ENCODE data around the gene ADAMTS2.

The ADAMTS2 gene

DNA sequence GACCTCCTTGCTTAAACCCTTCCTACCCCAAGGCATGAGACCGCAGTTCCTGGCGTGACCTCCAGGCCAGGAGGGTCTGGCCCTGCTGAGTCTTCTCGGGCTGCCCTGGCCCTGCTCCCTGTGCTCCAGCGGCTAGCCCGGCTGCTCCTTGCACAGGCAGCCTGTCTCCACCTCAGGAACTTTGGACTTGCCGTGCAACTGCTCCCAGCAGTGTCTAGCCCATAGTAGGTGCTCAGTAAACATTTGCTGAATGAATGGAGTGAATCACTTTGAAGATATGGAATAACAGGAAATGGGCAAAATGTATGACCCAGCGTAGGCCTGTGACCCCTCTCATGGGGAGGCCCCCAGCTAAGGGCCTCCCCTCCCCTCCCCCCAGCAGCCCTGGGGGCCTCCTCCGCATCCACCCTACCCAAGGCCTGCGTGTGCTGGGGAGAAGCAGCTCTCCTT, 158.0 kb downstream of the ADAMTS2 start:
- DNase-seq, result no peak

DNA sequence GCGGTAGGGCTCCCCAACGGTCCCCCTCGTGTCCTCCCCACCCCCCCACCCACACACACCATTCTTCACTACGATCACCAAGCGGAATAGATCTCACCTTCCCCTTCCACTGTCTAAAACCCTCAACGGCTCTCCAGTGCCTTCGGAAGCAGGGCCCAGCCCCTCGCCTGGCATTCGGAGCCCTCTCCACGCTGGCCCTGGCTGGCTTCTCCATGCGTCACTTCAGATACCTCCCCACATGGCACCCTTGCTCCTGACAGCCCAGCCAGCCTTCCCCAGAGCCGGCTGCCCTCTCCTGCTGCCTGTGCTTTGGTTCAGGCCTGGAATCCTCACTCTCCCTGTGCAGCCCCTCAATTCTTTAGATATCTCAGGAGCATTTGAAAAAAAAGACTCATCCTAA, 158.5 kb downstream of the ADAMTS2 start:
- DNase-seq, result no peak

DNA sequence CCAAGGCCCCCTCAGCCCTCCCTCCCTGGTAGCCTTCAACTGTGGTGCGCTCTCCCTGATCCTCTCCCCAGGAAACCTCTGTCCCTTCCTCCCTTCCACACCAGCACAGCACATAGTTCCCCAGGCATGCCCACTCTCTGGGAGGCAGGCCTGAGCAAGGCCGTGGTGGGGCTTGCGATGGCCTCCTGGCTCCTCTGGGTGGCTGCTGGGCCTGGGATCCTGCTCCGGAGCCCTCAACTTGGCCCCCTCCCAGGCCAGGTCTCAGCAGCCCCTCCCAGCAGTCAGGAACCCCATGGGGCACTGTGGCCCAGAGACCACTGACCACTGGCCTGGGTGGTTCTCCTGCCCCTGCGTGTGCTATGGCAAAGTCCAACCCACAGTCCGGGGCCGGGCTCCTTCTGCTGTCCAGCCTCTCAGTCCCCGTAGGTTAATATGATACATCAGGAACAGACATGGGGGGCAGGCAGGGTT, 159.3 kb downstream of the ADAMTS2 start:
- no peak for DNase-seq

DNA sequence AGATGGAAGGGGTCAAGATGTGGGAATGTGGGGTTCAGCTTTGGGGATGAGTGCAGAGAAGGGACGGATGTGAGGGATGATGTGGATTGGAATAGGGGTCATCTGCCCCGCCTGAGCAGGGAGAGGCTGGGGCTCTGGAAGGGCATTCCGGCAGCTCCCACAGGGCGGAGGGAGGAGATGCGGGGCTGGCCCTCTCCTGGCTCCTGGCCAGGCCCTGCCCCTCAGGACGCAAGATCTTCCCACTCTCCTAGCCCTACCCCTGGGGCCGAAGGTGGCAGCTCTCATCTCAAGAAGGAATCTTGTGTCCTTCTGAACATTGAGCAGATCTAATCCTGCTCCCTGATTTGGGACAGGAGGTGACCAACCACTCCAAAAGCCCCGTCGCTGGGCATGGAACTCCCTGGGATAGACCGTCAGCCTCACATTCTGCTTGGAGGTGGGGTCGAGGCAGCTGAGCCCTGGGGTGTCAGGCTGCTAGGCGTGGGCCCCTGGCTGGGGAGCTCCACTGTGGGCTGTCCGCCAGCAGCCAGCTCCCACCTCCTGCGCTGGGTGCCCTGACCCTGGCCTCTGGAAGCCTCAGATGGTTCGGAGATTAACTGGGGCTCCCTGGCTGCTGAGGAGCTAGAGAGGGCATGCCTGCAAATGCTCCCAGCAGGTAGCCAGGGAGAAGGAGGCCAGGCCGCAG, 159.9 kb downstream of the ADAMTS2 start:
- no peak for DNase-seq

GRCh38 chr5:179184521-179185050, 160.7 kb downstream of the ADAMTS2 start:
- DNase-seq, result no peak

GRCh38 chr5:179183481-179183880, 161.8 kb downstream of the ADAMTS2 start:
- DNase-seq, result no peak

DNA sequence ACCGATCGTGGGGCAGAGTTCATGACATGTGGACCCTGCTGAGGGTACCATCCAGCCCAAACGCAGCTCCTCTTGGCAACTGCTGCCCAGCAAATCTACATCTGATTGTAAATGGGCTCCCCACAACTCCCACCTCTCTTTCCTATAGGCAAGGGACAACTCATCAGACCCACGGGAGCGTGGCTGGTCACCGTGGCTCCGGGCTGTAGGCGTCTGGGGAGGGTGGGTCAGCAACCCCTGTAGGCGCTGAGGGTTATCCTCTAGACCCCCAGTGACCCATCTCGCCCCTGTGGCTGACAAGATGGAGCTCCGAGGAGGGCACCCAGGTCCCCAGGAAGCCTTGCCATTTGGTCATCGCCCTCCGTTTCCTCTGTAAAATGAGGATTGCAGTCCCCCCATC, 162.7 kb downstream of the ADAMTS2 start:
- DNase-seq, result no peak

- DNase-seq, result no peak
Measured at GRCh38 chr5:179181988-179182387, 163.3 kb downstream of the ADAMTS2 start.

- no peak for DNase-seq
Measured at GRCh38 chr5:179180921-179181645, 164.2 kb downstream of the ADAMTS2 start.

- no peak for DNase-seq
Measured at GRCh38 chr5:179180061-179180610, 165.1 kb downstream of the ADAMTS2 start.

DNA sequence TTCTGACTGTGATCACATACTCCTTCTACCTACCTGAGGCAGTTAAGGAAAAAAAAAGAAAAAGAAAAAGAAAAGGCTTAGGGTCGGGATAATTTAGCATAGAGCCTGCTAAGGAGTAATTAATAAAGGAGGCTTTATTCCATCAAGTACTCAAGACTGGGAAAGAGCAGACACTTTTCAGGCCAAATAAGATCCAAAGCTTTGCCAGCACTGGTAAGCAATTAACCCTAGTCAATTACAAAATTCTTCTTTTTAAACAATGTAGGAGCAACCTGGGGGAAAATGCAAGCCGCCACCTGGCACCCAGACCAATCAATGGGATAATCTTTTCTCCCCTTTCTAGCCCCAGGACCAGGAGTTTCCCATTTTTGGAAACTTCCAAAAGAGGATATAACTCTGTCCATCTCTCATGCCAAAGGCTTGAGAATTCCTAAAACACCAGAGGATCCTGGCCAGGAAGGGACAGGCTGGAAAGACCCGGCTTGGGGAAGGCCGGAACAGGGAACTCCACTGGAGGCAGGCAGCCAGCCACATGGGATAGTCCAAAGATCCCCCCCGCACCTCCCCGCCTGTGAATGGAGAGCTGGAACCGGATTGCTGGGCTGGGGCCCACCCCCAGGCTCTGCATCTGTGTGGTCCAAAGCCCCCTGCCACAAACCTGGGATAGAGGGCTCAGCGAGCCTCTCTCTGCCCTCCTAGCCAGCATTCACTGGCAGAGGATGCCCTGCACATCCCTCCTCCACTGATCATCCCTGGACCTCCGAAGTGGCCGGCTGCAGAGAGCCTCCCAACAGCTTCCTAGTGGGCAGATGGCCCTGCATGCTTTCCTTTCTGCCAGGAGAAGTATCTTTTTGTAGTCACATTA, 167.3 kb downstream of the ADAMTS2 start:
- DNase-seq, result no peak

- DNase-seq, result no peak
Measured at GRCh38 chr5:179176571-179177230, 168.6 kb downstream of the ADAMTS2 start.

GRCh38 chr5:179176166-179176565, 169.1 kb downstream of the ADAMTS2 start:
- DNase-seq, result no peak

GRCh38 chr5:179171816-179172745, 173.2 kb downstream of the ADAMTS2 start:
- DNase-seq, result no peak

- DNase-seq, result no peak
Measured at GRCh38 chr5:179171251-179171815, 173.9 kb downstream of the ADAMTS2 start.

- DNase-seq, result no peak
Measured at GRCh38 chr5:179170606-179171005, 174.7 kb downstream of the ADAMTS2 start.

GRCh38 chr5:179169836-179170235, 175.4 kb downstream of the ADAMTS2 start:
- DNase-seq, result no peak

DNA sequence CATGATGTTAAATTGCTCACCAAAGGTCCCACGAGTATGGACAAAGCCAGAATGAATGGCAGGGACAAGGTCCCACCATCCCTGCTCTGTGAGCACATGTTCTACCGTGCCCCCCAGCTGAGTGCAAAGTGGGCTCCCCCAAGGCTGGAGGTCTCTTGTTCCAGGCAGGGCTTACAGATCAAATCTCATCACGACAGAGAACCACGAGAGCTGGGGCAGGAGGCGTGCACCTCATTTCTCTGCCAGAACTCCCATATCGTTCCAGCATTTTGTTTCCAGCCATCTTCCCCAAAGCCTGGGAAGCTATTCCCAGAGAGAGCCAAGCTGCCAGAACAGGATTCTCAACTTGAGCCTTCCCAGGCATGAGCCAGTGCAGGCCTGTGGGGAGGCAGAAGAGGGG, 176.6 kb downstream of the ADAMTS2 start:
- no peak for DNase-seq

DNA sequence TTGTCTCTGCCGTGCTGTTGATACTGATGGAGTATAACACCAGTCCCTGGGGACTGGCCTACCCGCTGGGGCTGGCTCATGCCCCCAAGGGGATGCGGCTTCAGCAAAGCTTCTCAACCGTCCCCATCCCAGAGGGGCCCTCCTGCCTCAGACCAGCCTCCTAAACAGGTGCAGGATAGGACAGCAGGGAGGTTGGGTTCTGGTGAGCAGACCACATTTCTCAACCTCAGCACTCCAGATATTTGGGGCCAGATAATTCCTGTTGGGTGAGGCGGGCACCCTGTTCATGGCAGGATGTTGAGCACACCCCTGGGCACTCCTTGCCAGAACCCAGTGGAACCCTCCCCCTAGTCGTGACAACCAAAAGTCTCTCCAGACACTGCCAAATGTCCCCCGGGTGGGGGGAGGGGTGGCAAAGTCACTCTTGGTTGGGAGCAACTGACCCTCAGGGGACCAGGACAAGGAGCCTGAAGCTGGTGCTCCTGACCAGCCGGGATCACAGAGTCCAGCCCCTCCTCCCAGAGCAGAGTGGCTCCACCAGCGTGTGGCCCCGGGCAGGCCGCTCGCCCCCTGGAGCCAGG, 177.3 kb downstream of the ADAMTS2 start:
- no peak for DNase-seq

Data from suppressor macrophage treated with lipopolysaccharide for 4 hours (primary cell).